Measurements from ENCODE around the gene DAAM1.

The DAAM1 gene

GRCh38 chr14:59344691-59345455 is 156.4 kb downstream of the DAAM1 start:
- no peak for DNase-seq

DNA sequence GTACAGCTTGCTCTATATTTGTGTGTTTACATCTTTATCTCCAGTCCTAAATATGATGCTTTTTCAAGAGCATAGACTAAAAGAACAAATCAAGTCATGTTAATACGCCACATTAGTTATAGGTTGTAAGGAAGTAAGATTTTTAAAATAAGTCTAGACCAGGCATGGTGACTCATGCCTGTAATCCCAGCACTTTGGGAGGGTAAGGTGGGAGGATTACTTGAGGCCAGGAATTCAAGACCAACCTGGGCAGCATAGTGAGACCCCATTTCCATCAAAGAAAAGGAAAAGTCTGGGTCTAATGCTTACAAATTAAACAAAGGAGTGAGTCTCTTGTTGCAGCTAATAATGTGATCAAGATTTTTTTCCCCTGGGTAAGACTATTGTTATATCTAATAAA is 157.9 kb downstream of the DAAM1 start:
- no peak for DNase-seq

DNA sequence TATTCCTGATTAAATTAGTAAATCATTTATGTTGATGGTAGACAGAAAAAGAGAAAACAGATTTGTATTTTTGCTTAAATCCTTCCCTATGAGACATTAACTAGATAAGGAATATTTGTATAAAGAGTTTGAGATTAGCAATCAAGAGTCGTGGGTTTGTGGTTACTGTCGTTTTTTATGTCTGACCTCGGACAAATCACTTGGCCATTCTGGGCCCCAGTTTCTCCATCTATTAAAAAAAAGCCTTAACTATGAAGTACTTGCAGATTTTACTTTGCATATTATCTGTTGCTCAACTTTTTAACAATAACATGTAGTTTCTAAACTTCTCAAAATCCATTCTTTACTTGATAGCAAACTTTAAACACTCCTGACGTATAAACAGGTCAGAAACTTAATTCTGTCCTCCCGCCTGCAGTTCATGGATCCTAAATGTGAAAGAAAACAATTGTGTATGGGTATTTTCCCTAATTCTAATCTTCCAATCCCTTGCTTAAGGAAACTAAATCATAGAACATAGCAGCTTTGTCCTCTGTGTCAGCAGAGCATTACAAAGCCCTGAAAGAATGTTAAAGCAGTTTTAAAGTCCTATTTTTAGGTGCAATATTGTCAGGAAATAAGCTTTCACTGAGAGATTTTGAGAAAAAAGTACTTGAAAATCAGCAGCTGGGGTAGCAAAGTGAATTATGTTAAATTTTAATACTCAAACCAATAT is 158.5 kb downstream of the DAAM1 start:
- no peak for DNase-seq

- DNase-seq = no peak
Observed at GRCh38 chr14:59347511-59347900, 159.0 kb downstream of the DAAM1 start.

DNA sequence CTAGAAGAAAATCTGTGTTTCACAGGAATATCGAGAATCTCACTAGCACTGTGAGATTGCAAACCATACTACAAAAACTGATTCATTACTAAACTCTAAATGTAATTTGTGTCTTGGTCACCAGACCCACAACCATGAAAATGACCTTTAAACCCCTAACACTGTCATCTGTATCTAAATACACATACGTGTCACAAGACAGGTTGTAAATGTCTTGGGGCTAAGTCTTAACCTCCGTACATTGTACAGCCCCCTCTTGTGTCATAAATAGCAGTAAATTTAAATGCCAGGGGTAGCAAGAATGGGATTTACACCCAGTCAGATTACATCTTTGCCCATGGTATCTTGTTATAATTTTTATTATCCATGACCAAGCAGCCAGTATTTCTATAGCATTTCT is 159.4 kb downstream of the DAAM1 start:
- no peak for DNase-seq

GRCh38 chr14:59349258-59349701 is 160.8 kb downstream of the DAAM1 start:
- DNase-seq = no peak

- DNase-seq = no peak
Observed at GRCh38 chr14:59352961-59353360, 164.5 kb downstream of the DAAM1 start.

DNA sequence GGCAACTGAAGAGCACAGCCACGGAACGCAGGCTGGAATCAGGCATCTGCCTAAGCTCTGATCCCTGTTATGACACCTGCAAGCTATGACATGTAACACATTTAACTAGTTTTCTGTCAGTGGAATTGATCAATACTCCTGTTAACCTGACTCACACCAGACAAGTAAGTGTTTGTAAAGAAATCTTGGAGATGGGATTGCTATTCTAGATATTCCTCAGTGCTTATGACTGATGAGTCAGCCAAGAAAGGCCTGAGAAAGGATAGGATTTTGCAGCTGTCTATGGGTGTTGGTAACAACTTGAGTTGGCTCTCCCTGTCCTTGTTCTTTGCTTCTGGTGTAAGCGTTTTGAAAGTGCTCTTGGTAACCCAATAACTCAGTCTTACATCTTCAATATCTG is 166.2 kb downstream of the DAAM1 start:
- no peak for DNase-seq

GRCh38 chr14:59355091-59355490 is 166.6 kb downstream of the DAAM1 start:
- DNase-seq = no peak

GRCh38 chr14:59356312-59356711 is 167.8 kb downstream of the DAAM1 start:
- peak; percentile 87 for DNase-seq

GRCh38 chr14:59356767-59357166 is 168.3 kb downstream of the DAAM1 start:
- no peak for DNase-seq

GRCh38 chr14:59358102-59358501 is 169.6 kb downstream of the DAAM1 start:
- no peak for DNase-seq

DNA sequence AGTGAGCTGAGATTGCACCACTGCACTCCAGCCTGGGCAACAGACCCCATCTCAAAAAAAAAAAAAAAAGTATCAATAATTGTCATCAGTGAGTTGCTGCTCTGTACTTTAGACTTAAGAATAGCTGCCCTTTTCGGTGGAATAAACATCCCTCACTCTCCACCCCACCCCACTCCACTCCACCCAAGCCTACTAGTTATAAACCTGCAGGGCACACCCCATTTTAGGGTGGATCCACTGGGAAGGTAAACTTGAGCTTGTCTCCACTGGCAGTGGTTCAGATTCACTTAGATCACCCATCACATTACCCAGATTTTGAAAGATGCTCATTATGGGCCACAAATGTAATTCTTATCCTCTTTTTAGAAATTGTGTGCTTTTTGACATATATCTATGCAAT is 170.3 kb downstream of the DAAM1 start:
- no peak for DNase-seq

DNA sequence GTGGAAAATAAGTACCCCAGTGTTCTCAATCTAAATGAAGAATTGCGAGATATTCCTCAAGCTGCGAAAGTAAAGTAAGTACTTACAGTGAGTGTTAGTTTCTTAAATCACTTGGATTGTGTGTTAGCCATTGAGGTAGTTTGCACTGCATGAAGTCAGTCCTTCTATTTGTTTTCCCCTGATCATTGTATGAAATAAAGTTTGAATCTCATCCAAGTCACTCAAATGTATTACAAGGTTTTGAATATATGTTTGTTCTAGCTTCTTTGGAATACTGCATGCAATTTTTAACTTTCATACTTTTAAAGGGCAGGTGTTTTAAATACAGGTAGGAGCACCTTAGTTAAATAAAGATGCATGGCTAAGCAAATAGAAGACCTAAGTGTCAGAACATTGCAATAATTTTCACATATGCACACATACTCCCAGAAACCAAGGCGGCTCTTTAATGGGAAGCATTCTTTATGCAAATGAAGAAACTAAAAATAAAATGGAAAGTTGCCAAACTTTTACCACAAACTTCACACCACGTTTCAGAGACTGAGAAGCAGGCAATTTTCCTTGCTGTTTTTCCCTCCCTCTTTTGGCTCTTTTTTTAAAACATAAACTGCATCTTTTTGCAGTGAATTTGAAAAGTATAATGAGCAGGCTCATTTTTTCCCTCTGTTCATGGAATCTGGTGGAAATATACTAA is 171.1 kb downstream of the DAAM1 start:
- DNase-seq = peak; percentile 14

- no peak for DNase-seq
Observed at GRCh38 chr14:59360233-59360632, 171.8 kb downstream of the DAAM1 start.

GRCh38 chr14:59360923-59361794 is 172.7 kb downstream of the DAAM1 start:
- DNase-seq = peak; percentile 96

- no peak for DNase-seq
Observed at GRCh38 chr14:59362513-59362912, 174.0 kb downstream of the DAAM1 start.

DNA sequence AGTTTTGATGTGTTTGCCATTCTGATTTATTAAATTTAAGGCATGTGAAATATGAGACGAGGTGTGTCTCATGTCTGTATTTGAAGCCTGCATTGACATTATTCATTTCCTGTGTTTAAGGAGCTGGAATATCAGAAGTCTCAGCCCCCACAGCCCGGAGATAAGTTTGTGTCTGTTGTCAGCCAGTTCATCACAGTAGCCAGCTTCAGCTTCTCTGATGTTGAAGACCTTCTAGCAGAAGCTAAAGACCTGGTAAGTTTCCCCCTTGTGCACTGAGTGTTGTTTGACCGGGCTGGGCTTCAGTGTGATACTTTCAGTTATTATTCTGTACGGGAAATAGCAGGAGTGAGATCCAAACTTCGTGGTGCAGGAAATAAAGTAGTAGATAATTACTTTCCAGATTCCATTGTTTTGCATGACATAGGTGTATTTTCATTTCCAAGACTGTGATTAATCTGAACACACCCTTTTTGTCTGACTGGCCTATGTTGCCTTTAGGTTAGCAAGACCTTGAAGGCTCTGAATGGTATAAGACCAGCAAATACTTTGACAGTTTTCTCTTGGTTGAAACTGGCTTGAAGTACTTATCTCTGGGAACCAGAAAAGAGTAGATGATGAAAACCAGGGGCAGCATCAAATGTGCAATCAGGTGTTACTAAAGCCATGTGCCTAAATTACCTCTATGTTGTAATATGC is 175.2 kb downstream of the DAAM1 start:
- DNase-seq = peak; percentile 9

GRCh38 chr14:59370158-59370742 is 181.8 kb downstream of the DAAM1 start:
- no peak for DNase-seq

DNA sequence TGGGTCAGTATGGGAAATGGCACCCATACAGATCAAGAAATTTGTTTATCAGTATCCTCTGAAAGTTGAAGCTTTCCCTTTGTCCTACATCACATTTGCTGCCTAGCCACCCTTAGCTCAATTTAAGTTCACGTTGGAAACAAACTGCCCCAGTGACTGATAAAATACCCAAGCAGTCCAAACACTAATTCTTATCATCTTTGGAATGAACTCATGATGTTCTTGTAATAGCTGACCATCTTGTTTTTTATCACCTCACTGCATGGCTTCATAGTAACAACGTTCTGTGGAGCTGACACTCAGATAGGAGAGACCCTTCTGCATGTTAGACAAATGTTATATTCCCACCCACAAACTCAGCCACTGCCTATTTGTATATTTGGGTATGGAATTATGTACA is 183.3 kb downstream of the DAAM1 start:
- no peak for DNase-seq

GRCh38 chr14:59374048-59374447 is 185.6 kb downstream of the DAAM1 start:
- DNase-seq = no peak

DNA sequence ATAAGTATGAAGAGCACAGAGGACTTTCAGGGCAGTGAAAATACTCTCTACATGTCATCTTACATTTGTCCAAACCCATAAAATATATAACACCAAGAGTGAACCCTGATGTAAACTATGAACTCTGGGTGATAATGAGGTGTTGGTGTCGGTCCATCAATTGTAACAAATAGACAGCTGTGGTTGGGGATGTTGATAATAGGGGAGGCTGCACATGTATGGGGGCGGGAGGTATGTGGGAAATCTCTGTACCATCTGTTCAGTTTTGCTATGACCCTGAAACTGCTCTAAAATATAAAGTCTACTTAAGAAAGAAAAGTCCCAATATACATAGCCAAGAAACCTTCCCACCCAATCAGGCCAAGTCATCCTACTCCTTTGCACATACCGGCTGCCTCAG is 188.2 kb downstream of the DAAM1 start:
- DNase-seq = no peak

All from DMS53 (cell line).